Measurements from ENCODE around the gene ZBP1.
A peak's percentile ranks its signal among the peaks of the same experiment; 100 is the strongest.

Gene ZBP1

GRCh38 chr20:57601211-57601570 lies 19.0 kb downstream of the ZBP1 start:
- Histone ChIP-seq H3K4me3 (no peak overlapping the region), H3K27ac (no peak overlapping the region)
- no peak for DNase-seq (ENCODE audit: low spot score)
- no peak for TF ChIP-seq CTCF (IDR thresholded peaks at IDR 0.05)

- no peak for TF ChIP-seq CTCF (IDR thresholded peaks at IDR 0.05)
- no peak overlapping the region for H3K4me3 ChIP-seq
- H3K27ac ChIP-seq: no peak overlapping the region
- DNase-seq (ENCODE audit: low spot score): no peak
Measured at GRCh38 chr20:57600320-57601210, 19.7 kb downstream of the ZBP1 start.

GRCh38 chr20:57598491-57598890 lies 21.7 kb downstream of the ZBP1 start:
- TF ChIP-seq CTCF (IDR thresholded peaks at IDR 0.05): no peak
- Histone ChIP-seq H3K4me3 (no peak overlapping the region), H3K27ac (no peak overlapping the region)
- DNase-seq (ENCODE audit: low spot score): no peak

- Histone ChIP-seq H3K27ac (no peak overlapping the region), H3K4me3 (no peak overlapping the region)
- no peak for TF ChIP-seq CTCF (IDR thresholded peaks at IDR 0.05)
- no peak for DNase-seq (ENCODE audit: low spot score)
Measured at GRCh38 chr20:57598060-57598459, 22.2 kb downstream of the ZBP1 start.

- peak; percentile 97 for TF ChIP-seq CTCF (IDR thresholded peaks at IDR 0.05)
- Histone ChIP-seq H3K4me3 (peak overlapping the region; percentile 54), H3K27ac (no peak overlapping the region)
- DNase-seq (ENCODE audit: low spot score): no peak
Measured at GRCh38 chr20:57596998-57597939, 23.0 kb downstream of the ZBP1 start.

GRCh38 chr20:57596358-57596757 lies 23.9 kb downstream of the ZBP1 start:
- no peak overlapping the region for H3K4me3 ChIP-seq
- no peak overlapping the region for H3K27ac ChIP-seq
- TF ChIP-seq CTCF (IDR thresholded peaks at IDR 0.05): no peak
- DNase-seq (ENCODE audit: low spot score): no peak

Data from coronary artery (tissue), 2 donors.